HepG2 (cell line): ENCODE results near the gene DDX28. TPM values are rescaled to one million over a fixed set of nuclear protein-coding genes. Genes with fewer than 3 reads are reported as not detected.

Source experiments
- ATF7-NPFF ChIP-seq: sonication (generic); formaldehyde crosslinking; IDR thresholded peaks from 2 replicates; pipeline ENCODE4 v1.8.1; 2023; ENCODE audit warnings: mild to moderate bottlenecking, low read depth, missing genetic modification reagents, moderate library complexity
- ESRRA ChIP-seq: sonication (generic); formaldehyde crosslinking; IDR thresholded peaks from 2 replicates; pipeline ENCODE4 v1.5.1; 2020; ENCODE audit warnings: mild to moderate bottlenecking, low read depth, missing genetic modification reagents
- GATA4 ChIP-seq: sonication (generic); IDR thresholded peaks from 2 replicates; pipeline ENCODE4 v1.6.1; 2016; ENCODE audit warnings: antibody characterized with exemption, low read depth, borderline replicate concordance
- GATAD2A ChIP-seq: IDR thresholded peaks from 2 replicates; pipeline ENCODE4 v1.6.1; 2016
- GMEB1 ChIP-seq: sonication (generic); formaldehyde crosslinking; IDR thresholded peaks from 2 replicates; pipeline ENCODE4 v1.5.1; 2020; ENCODE audit warnings: missing genetic modification reagents, mild to moderate bottlenecking, borderline replicate concordance
- MNT ChIP-seq: fragments of 450-650 bp; IDR thresholded peaks from 2 replicates; pipeline ENCODE4 v1.6.1; 2016
- RXRB ChIP-seq: IDR thresholded peaks from 2 replicates; pipeline ENCODE4 v1.6.1; 2016; ENCODE audit warnings: borderline replicate concordance, missing genetic modification reagents, missing compliant biosample characterization
- SNAI1 ChIP-seq: sonication (generic); formaldehyde crosslinking; IDR thresholded peaks from 2 replicates; pipeline ENCODE4 v1.5.0; 2020; ENCODE audit warnings: mild to moderate bottlenecking, missing genetic modification reagents, borderline replicate concordance
- SP5 ChIP-seq: IDR thresholded peaks from 2 replicates; pipeline ENCODE4 v1.6.1; 2016; ENCODE audit warnings: low read depth, borderline replicate concordance
- THAP9 ChIP-seq: sonication (generic); formaldehyde crosslinking; IDR thresholded peaks from 2 replicates; pipeline ENCODE4; 2020; ENCODE audit warnings: missing genetic modification reagents, mild to moderate bottlenecking, borderline replicate concordance
- YEATS2 ChIP-seq: sonication (generic); formaldehyde crosslinking; IDR thresholded peaks from 2 replicates; pipeline ENCODE4 v1.4.0; 2020; ENCODE audit warnings: missing genetic modification reagents, borderline replicate concordance
- ZNF143 ChIP-seq: sonication (generic); formaldehyde crosslinking; IDR thresholded peaks from 2 replicates; pipeline ENCODE4 v1.4.0; 2020; ENCODE audit warnings: missing genetic modification reagents
- ZNF44 ChIP-seq: sonication (generic); formaldehyde crosslinking; IDR thresholded peaks from 2 replicates; pipeline ENCODE4 v1.5.1; 2020; ENCODE audit warnings: mild to moderate bottlenecking, missing genetic modification reagents
- ZNF609 ChIP-seq: sonication (generic); formaldehyde crosslinking; IDR thresholded peaks from 2 replicates; pipeline ENCODE4 v1.4.0; 2020; ENCODE audit warnings: mild to moderate bottlenecking, missing genetic modification reagents, borderline replicate concordance
- ZNF704 ChIP-seq: sonication (generic); formaldehyde crosslinking; IDR thresholded peaks from 2 replicates; pipeline ENCODE4 v1.8.1; 2023; ENCODE audit warnings: mild to moderate bottlenecking, inconsistent platforms, moderate library complexity, missing genetic modification reagents, borderline replicate concordance
- polyA plus RNA-seq, 8 experiments: library from polyadenylated mRNA; depleted of rRNA in 3 of 8; stranded (reverse) in 7 of 8; unstranded in 1 of 8; fragments of >200 nt; fragmentation: Illumina TruSeq in 4 of 8; extraction: Trizol in 4 of 8; gene quantifications; 2 replicates each; pipeline versions ENCODE4 v1.2.1 to v1.2.3, GENCODE V29; 2011 to 2016; ENCODE audit warnings: low read depth in 4 of 8, missing spikeins in 1 of 8, mixed read lengths in 1 of 8; ENCODE audit not compliant: insufficient read depth in 1 of 8
- total RNA-seq, 5 experiments: library from RNA; depleted of rRNA; stranded (reverse); fragments of >200 nt; fragmentation: Illumina TruSeq; extraction: Trizol; gene quantifications; 2 replicates each; pipeline ENCODE4 v1.2.3, GENCODE V29; 2016; ENCODE audit warnings: low read depth in 1 of 5

The DDX28 gene
- total and polyA plus RNA-seq, 2 of the 13 experiments (the other 11 are each of a cell fraction or from before 2014, with no cell fraction given), result 14.1 to 16.4 TPM

GRCh38 chr16:67993207-67994039 lies 29.6 kb downstream of the DDX28 start (continued):
- TF ChIP-seq GMEB1 (CRISPR knock-in tag) (peak; percentile 21; the same call in 1 of the 2 replicates), SP5 (CRISPR knock-in tag) (peak; percentile 47; the same call in 1 of the 2 replicates), ZNF609 (CRISPR knock-in tag) (peak; percentile 61; the same call in 1 of the 2 replicates), THAP9 (CRISPR knock-in tag) (peak; percentile 54; the same call in 1 of the 2 replicates), YEATS2 (peak; percentile 84), SNAI1 (CRISPR knock-in tag) (peak; percentile 64; the same call in 1 of the 2 replicates), ZNF704 (CRISPR knock-in tag) (peak; percentile 60; the same call in 1 of the 2 replicates), GATA4 (no peak), GATAD2A (CRISPR knock-in tag) (peak; percentile 66), ZNF143 (CRISPR knock-in tag) (0 out of 2 replicates have a peak, but pooled peaks have one; percentile 34), ZNF44 (CRISPR knock-in tag) (no peak), RXRB (CRISPR knock-in tag) (peak; percentile 56), MNT (no peak), ESRRA (CRISPR knock-in tag) (0 out of 2 replicates have a peak, but pooled peaks have one; percentile 35), ATF7-NPFF (CRISPR knock-in tag) (peak; percentile 85)
